Lower leg skin (tissue), 3 donors: Measurements from ENCODE around the gene ARPC2.

ENCODE experiments used
- CTCF ChIP-seq, 3 donors: fragments of 450-650 bp; IDR thresholded peaks; one replicate each; pipeline ENCODE4 v1.5.1; 2016; ENCODE audit warnings: antibody characterized with exemption in 3 of 3, mild to moderate bottlenecking in 3 of 3, moderate library complexity in 2 of 3
- POLR2A ChIP-seq, 2 donors: fragments of 450-650 bp; IDR thresholded peaks; one replicate each; pipeline ENCODE4 v1.6.1; 2016 to 2017; ENCODE audit warnings: antibody characterized with exemption in 2 of 2, mild to moderate bottlenecking in 1 of 2, moderate library complexity in 1 of 2

GRCh38 chr2:218272531-218273212, 55.7 kb downstream of the ARPC2 start:
- TF ChIP-seq CTCF (IDR thresholded peaks at IDR 0.05): peak in 1 of 3 donors; percentile 42
- no peak for TF ChIP-seq POLR2A (IDR thresholded peaks at IDR 0.05)
